HEK293 (cell line): ENCODE data around the gene VEZT.

Experiments used
- CTCF ChIA-PET: fragments of 350-600 bp; formaldehyde crosslinking; extraction: SDS; loops from one replicate; lab custom pipeline; 2021; ENCODE audit warnings: antibody characterized with exemption; lab: Yijun Ruan, JAX
- POLR2A ChIA-PET: fragments of 300-600 bp; formaldehyde crosslinking; extraction: SDS; loops from one replicate; lab custom pipeline; 2020; ENCODE audit warnings: antibody characterized with exemption, inconsistent platforms; lab: Yijun Ruan, JAX
- H3K27ac ChIP-seq: fragments of 200-500 bp; sonication (Bioruptor generic); 2 replicates; pipeline ENCODE4 v1.5.1; 2014; ENCODE audit warnings: low read depth, low read length, control low read depth, inconsistent platforms; ENCODE audit errors: extremely low read depth
- H3K36me3 ChIP-seq, 2 experiments: fragments of 200-500 bp in 1 of 2; sonication (Bioruptor generic) in 1 of 2; 1 replicate in 1 of 2; 2 replicates in 1 of 2; pipeline ENCODE4 v1.5.1; 2014 to 2017; ENCODE audit warnings: inconsistent platforms in 2 of 2, low read length in 2 of 2; ENCODE audit not compliant: control insufficient read depth in 2 of 2, insufficient read depth in 1 of 2
- H3K4me1 ChIP-seq: fragments of 200-500 bp; sonication (Bioruptor generic); 2 replicates; pipeline ENCODE4 v1.5.1; 2014; ENCODE audit warnings: mild to moderate bottlenecking, low read length, inconsistent platforms; ENCODE audit not compliant: control insufficient read depth, insufficient read depth
- H3K4me3 ChIP-seq: 2 replicates; pipeline ENCODE4 v1.5.1; 2011; ENCODE audit warnings: low read depth, mild to moderate bottlenecking, control low read depth, low read length, moderate library complexity
- H3K9me3 ChIP-seq: fragments of 200-500 bp; sonication (Bioruptor generic); 2 replicates; pipeline ENCODE4 v1.5.1; 2014; ENCODE audit warnings: low read depth, low read length, inconsistent platforms; ENCODE audit not compliant: control insufficient read depth, insufficient read depth
- OSR2 ChIP-seq: fragments of 450-650 bp; formaldehyde crosslinking; IDR thresholded peaks from 2 replicates; pipeline ENCODE4 v1.5.1; 2016; ENCODE audit warnings: missing biosample characterization, missing genetic modification characterization
- PBX3 ChIP-seq: sonication (generic); formaldehyde crosslinking; IDR thresholded peaks from 2 replicates; pipeline ENCODE4 v1.8.1; 2022; ENCODE audit warnings: mild to moderate bottlenecking, moderate library complexity, missing genetic modification reagents
- RBAK ChIP-seq: fragments of 450-650 bp; formaldehyde crosslinking; IDR thresholded peaks from 2 replicates; pipeline ENCODE4 v1.5.1; 2016; ENCODE audit warnings: missing biosample characterization, missing genetic modification characterization
- REPIN1 ChIP-seq: fragments of 450-650 bp; formaldehyde crosslinking; IDR thresholded peaks from 2 replicates; pipeline ENCODE4 v1.5.1; 2017; ENCODE audit warnings: missing biosample characterization, missing genetic modification characterization, low read depth
- SCRT1 ChIP-seq: fragments of 450-650 bp; formaldehyde crosslinking; IDR thresholded peaks from 2 replicates; pipeline ENCODE4 v1.5.1; 2016; ENCODE audit warnings: missing biosample characterization, missing genetic modification characterization, borderline replicate concordance
- SP3 ChIP-seq: fragments of 450-650 bp; formaldehyde crosslinking; IDR thresholded peaks from 2 replicates; pipeline ENCODE4 v1.5.1; 2016; ENCODE audit warnings: missing biosample characterization, missing genetic modification characterization
- TCF7L2 ChIP-seq: IDR thresholded peaks from 2 replicates; pipeline ENCODE4 v1.6.1; 2011; ENCODE audit warnings: low read depth, mild to moderate bottlenecking, inconsistent platforms, low read length, moderate library complexity, borderline replicate concordance
- ZEB2 ChIP-seq: fragments of 450-650 bp; formaldehyde crosslinking; IDR thresholded peaks from 2 replicates; pipeline ENCODE4 v1.5.1; 2016; ENCODE audit warnings: missing biosample characterization, missing genetic modification characterization
- ZFP37 ChIP-seq: fragments of 450-650 bp; formaldehyde crosslinking; IDR thresholded peaks from 2 replicates; pipeline ENCODE4 v1.5.1; 2016; ENCODE audit warnings: missing biosample characterization, missing genetic modification characterization
- ZFP41 ChIP-seq: fragments of 450-650 bp; formaldehyde crosslinking; IDR thresholded peaks from 2 replicates; pipeline ENCODE4 v1.5.1; 2016; ENCODE audit warnings: missing biosample characterization, missing genetic modification characterization, borderline replicate concordance
- ZIC2 ChIP-seq: fragments of 450-650 bp; formaldehyde crosslinking; IDR thresholded peaks from 2 replicates; pipeline ENCODE4 v1.5.1; 2016; ENCODE audit warnings: missing biosample characterization, missing genetic modification characterization
- ZNF174 ChIP-seq: fragments of 450-650 bp; formaldehyde crosslinking; IDR thresholded peaks from 2 replicates; pipeline ENCODE4 v1.5.0; 2017; ENCODE audit warnings: missing biosample characterization, mild to moderate bottlenecking, missing genetic modification characterization
- ZNF175 ChIP-seq: fragments of 450-650 bp; formaldehyde crosslinking; IDR thresholded peaks from 2 replicates; pipeline ENCODE4 v1.5.1; 2016; ENCODE audit warnings: missing biosample characterization, missing genetic modification characterization
- ZNF184 ChIP-seq: fragments of 450-650 bp; IDR thresholded peaks from 2 replicates; pipeline ENCODE4 v1.5.1; 2018; ENCODE audit warnings: missing biosample characterization, mild to moderate bottlenecking, missing genetic modification characterization
- ZNF302 ChIP-seq: fragments of 450-650 bp; formaldehyde crosslinking; IDR thresholded peaks from 2 replicates; pipeline ENCODE4 v1.5.1; 2016; ENCODE audit warnings: missing biosample characterization, missing genetic modification characterization, low read depth
- ZNF324 ChIP-seq: fragments of 450-650 bp; formaldehyde crosslinking; IDR thresholded peaks from 2 replicates; pipeline ENCODE4 v1.5.1; 2016; ENCODE audit warnings: missing biosample characterization, missing genetic modification characterization
- ZNF433 ChIP-seq: fragments of 450-650 bp; formaldehyde crosslinking; IDR thresholded peaks from 2 replicates; pipeline ENCODE4 v1.5.1; 2016; ENCODE audit warnings: missing biosample characterization, missing genetic modification characterization, low read depth
- ZNF48 ChIP-seq: fragments of 450-650 bp; formaldehyde crosslinking; IDR thresholded peaks from 2 replicates; pipeline ENCODE4 v1.5.1; 2016; ENCODE audit warnings: missing biosample characterization, missing genetic modification characterization
- ZNF561 ChIP-seq: fragments of 450-650 bp; IDR thresholded peaks from 2 replicates; pipeline ENCODE4 v1.5.1; 2018; ENCODE audit warnings: missing biosample characterization, missing genetic modification characterization, borderline replicate concordance
- ZNF645 ChIP-seq: fragments of 450-650 bp; formaldehyde crosslinking; IDR thresholded peaks from 2 replicates; pipeline ENCODE4; 2016; ENCODE audit warnings: missing biosample characterization, missing genetic modification characterization
- ZNF660 ChIP-seq: fragments of 450-650 bp; IDR thresholded peaks from 2 replicates; pipeline ENCODE4 v1.5.1; 2018; ENCODE audit warnings: missing biosample characterization, mild to moderate bottlenecking, missing genetic modification characterization
- ZNF670 ChIP-seq: fragments of 450-650 bp; formaldehyde crosslinking; IDR thresholded peaks from 2 replicates; pipeline ENCODE4 v1.5.1; 2016; ENCODE audit warnings: missing biosample characterization, missing genetic modification characterization, low read depth
- ZNF677 ChIP-seq: fragments of 450-650 bp; IDR thresholded peaks from 2 replicates; pipeline ENCODE4 v1.5.0; 2018; ENCODE audit warnings: missing biosample characterization, mild to moderate bottlenecking, missing genetic modification characterization, moderate library complexity
- ZNF747 ChIP-seq: fragments of 450-650 bp; formaldehyde crosslinking; IDR thresholded peaks from 2 replicates; pipeline ENCODE4 v1.5.1; 2016; ENCODE audit warnings: missing biosample characterization, missing genetic modification characterization
- ZNF792 ChIP-seq: fragments of 450-650 bp; formaldehyde crosslinking; IDR thresholded peaks from 2 replicates; pipeline ENCODE4 v1.5.1; 2016; ENCODE audit warnings: missing biosample characterization, missing genetic modification characterization
- ZSCAN30 ChIP-seq: fragments of 450-650 bp; IDR thresholded peaks from 2 replicates; pipeline ENCODE4 v1.5.1; 2018; ENCODE audit warnings: missing biosample characterization, mild to moderate bottlenecking, missing genetic modification characterization, moderate library complexity
- TF ChIP-seq, protein P1 (sequence below): fragments of 450-650 bp; formaldehyde crosslinking; IDR thresholded peaks from 2 replicates; pipeline ENCODE4 v1.5.1; 2017; ENCODE audit warnings: missing biosample characterization, missing genetic modification characterization
- TF ChIP-seq, protein P2 (sequence below): fragments of 450-650 bp; formaldehyde crosslinking; IDR thresholded peaks from 2 replicates; pipeline ENCODE4 v1.5.1; 2016; ENCODE audit warnings: missing biosample characterization, missing genetic modification characterization

The VEZT gene

GRCh38 chr12:95216711-95217376 lies 763 bp upstream of the VEZT start:
- POLR2A ChIA-PET = interaction anchor here (0.7 to 1.5 kb wide), 14 partner anchors 11 to 257 kb away, joined by 3 to 26 read pairs (median 4); partner anchors contain the start of genes METAP2 and NR2C1
- Histone ChIP-seq H3K4me1 (peaks cover 4% of the 10 kb centered on the region), H3K9me3 (no peaks in the 10 kb centered on the region), H3K27ac (peak overlapping the region; percentile 96), H3K36me3 (peaks cover 0 to 3% of the 10 kb centered on the region in 2 experiments; a peak in 1 of 3 replicates), H3K4me3 (peak overlapping the region; percentile 80)
- CTCF ChIA-PET = interaction anchor here (0.6 to 1.9 kb wide), 10 partner anchors 16 to 318 kb away, joined by 3 to 14 read pairs (median 4); partner anchors contain the start of gene METAP2
- no peak for TF ChIP-seq PBX3
- no peak for TF ChIP-seq ZNF184 (tag by site-specific recombination)
- no peak for TF ChIP-seq ZNF660 (tag by site-specific recombination)
- no peak for TF ChIP-seq RBAK (tag by site-specific recombination)
- TF ChIP-seq, protein P1, sequence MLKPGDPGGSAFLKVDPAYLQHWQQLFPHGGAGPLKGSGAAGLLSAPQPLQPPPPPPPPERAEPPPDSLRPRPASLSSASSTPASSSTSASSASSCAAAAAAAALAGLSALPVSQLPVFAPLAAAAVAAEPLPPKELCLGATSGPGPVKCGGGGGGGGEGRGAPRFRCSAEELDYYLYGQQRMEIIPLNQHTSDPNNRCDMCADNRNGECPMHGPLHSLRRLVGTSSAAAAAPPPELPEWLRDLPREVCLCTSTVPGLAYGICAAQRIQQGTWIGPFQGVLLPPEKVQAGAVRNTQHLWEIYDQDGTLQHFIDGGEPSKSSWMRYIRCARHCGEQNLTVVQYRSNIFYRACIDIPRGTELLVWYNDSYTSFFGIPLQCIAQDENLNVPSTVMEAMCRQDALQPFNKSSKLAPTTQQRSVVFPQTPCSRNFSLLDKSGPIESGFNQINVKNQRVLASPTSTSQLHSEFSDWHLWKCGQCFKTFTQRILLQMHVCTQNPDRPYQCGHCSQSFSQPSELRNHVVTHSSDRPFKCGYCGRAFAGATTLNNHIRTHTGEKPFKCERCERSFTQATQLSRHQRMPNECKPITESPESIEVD (tag by site-specific recombination) = no peak
- TF ChIP-seq ZNF792 (tag by site-specific recombination) = no peak
- TF ChIP-seq ZFP41 (tag by site-specific recombination) = no peak
- no peak for TF ChIP-seq ZNF670 (tag by site-specific recombination)
- no peak for TF ChIP-seq ZNF677
- TF ChIP-seq ZIC2 (tag by site-specific recombination) = no peak
- TF ChIP-seq TCF7L2 = no peak
- TF ChIP-seq SCRT1 (tag by site-specific recombination) = no peak
- TF ChIP-seq ZSCAN30 (tag by site-specific recombination) = peak; percentile 92; the same call in 1 of the 2 replicates
- TF ChIP-seq ZNF174 = no peak
- no peak for TF ChIP-seq ZNF175 (tag by site-specific recombination)
- no peak for TF ChIP-seq SP3 (tag by site-specific recombination)
- no peak for TF ChIP-seq ZFP37 (tag by site-specific recombination)
- peak; percentile 28; the same call in 1 of the 2 replicates for TF ChIP-seq ZNF324 (tag by site-specific recombination)
- TF ChIP-seq ZNF747 = no peak
- no peak for TF ChIP-seq ZNF302 (tag by site-specific recombination)
- no peak for TF ChIP-seq ZNF645
- TF ChIP-seq ZNF433 (tag by site-specific recombination) = no peak
- TF ChIP-seq, protein P2, sequence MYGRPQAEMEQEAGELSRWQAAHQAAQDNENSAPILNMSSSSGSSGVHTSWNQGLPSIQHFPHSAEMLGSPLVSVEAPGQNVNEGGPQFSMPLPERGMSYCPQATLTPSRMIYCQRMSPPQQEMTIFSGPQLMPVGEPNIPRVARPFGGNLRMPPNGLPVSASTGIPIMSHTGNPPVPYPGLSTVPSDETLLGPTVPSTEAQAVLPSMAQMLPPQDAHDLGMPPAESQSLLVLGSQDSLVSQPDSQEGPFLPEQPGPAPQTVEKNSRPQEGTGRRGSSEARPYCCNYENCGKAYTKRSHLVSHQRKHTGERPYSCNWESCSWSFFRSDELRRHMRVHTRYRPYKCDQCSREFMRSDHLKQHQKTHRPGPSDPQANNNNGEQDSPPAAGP (tag by site-specific recombination) = no peak
- no peak for TF ChIP-seq ZNF48 (tag by site-specific recombination)
- TF ChIP-seq ZNF561 (tag by site-specific recombination) = no peak
- TF ChIP-seq REPIN1 (tag by site-specific recombination) = no peak
- TF ChIP-seq OSR2 (tag by site-specific recombination) = no peak
- no peak for TF ChIP-seq ZEB2 (tag by site-specific recombination)
